Measurements from ENCODE around the gene TMEM256.

DNA sequence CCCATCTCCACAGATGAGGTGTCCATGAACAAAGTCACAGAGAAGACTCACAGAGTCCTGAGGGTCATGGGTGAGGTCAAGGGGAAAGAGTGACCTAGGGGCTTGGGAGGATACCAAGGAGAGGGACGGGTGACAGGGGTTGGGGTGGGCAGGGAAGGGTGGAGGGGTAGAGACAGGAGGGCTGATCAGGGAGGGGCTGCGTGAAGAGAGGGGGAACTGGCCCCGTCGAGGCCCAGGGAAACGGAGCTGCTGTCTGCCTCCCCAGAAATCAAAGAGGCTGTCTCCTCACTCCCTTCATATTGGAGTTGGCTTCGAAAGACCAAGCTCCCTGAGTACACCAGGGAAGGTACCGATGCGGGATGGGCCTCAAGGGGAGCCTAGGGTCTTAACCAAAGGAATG, 48.3 kb downstream of the TMEM256 start:
- TF ChIP-seq, protein P1, sequence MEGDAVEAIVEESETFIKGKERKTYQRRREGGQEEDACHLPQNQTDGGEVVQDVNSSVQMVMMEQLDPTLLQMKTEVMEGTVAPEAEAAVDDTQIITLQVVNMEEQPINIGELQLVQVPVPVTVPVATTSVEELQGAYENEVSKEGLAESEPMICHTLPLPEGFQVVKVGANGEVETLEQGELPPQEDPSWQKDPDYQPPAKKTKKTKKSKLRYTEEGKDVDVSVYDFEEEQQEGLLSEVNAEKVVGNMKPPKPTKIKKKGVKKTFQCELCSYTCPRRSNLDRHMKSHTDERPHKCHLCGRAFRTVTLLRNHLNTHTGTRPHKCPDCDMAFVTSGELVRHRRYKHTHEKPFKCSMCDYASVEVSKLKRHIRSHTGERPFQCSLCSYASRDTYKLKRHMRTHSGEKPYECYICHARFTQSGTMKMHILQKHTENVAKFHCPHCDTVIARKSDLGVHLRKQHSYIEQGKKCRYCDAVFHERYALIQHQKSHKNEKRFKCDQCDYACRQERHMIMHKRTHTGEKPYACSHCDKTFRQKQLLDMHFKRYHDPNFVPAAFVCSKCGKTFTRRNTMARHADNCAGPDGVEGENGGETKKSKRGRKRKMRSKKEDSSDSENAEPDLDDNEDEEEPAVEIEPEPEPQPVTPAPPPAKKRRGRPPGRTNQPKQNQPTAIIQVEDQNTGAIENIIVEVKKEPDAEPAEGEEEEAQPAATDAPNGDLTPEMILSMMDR (IDR thresholded peaks at IDR 0.05) = no peak
- TF ChIP-seq EP300 (IDR thresholded peaks at IDR 0.05) = no peak
- TF ChIP-seq POLR2A (IDR thresholded peaks at IDR 0.05) = no peak
